K562 (cell line): ENCODE results near the gene CMIP. TPM values are rescaled to one million over a fixed set of nuclear protein-coding genes. Genes with fewer than 3 reads are reported as not detected.

Experiments
- ADNP ChIP-seq: fragments of 200-800 bp; sonication (Bioruptor generic); IDR thresholded peaks from 2 replicates; pipeline ENCODE4 v1.6.1; 2016; ENCODE audit warnings: missing genetic modification characterization, missing compliant biosample characterization
- ARNT ChIP-seq, 2 experiments: fragments of 450-650 bp; IDR thresholded peaks; 2 replicates each; pipeline ENCODE4 v1.6.1; 2016; ENCODE audit warnings: mild to moderate bottlenecking in 1 of 2
- KDM1A ChIP-seq, 2 experiments: fragments of 450-650 bp; IDR thresholded peaks; 2 replicates each; pipeline ENCODE4 v1.6.1; 2016; ENCODE audit warnings: mild to moderate bottlenecking in 2 of 2
- MAZ ChIP-seq, 2 experiments: fragments of 450-650 bp in 1 of 2; sonication (generic) in 1 of 2; formaldehyde crosslinking; IDR thresholded peaks in 1 of 2; conservative IDR thresholded peaks in 1 of 2; 2 replicates each; pipeline versions ENCODE4 v1.4.0 to v1.5.0; 2020; ENCODE audit warnings: mild to moderate bottlenecking in 1 of 2, missing genetic modification reagents in 1 of 2
- NCOA4 ChIP-seq: fragments of 450-650 bp; IDR thresholded peaks from 2 replicates; pipeline ENCODE4 v1.6.1; 2018; ENCODE audit warnings: mild to moderate bottlenecking; ENCODE audit not compliant: partially characterized antibody
- NR4A1 ChIP-seq, 2 experiments: fragments of 250-450 bp in 1 of 2; fragments of 450-650 bp in 1 of 2; sonication (Bioruptor Pico) in 1 of 2; IDR thresholded peaks; 2 replicates each; pipeline versions ENCODE4 v1.4.0 to v1.6.1; 2016 to 2020; ENCODE audit warnings: mild to moderate bottlenecking in 2 of 2, missing compliant biosample characterization in 1 of 2, missing genetic modification characterization in 1 of 2, moderate library complexity in 1 of 2
- RBM17 ChIP-seq: fragments of 200-400 bp; formaldehyde crosslinking; IDR thresholded peaks from 2 replicates; pipeline ENCODE4 v1.6.1; 2017; ENCODE audit warnings: low read depth, mild to moderate bottlenecking, low read length, borderline replicate concordance
- SREBF2 ChIP-seq: sonication (generic); formaldehyde crosslinking; IDR thresholded peaks from 2 replicates; pipeline ENCODE4 v1.4.0; 2020; ENCODE audit warnings: mild to moderate bottlenecking, missing genetic modification reagents
- ZNF121 ChIP-seq: sonication (generic); formaldehyde crosslinking; conservative IDR thresholded peaks from 2 replicates; pipeline ENCODE4 v1.8.0; 2022; ENCODE audit warnings: missing genetic modification reagents
- ZNF175 ChIP-seq: fragments of 200-800 bp; sonication (Bioruptor generic); IDR thresholded peaks from 2 replicates; pipeline ENCODE4 v1.6.1; 2016; ENCODE audit warnings: low read depth, mild to moderate bottlenecking, missing genetic modification characterization, missing compliant biosample characterization
- ZNF239 ChIP-seq: fragments of 250-450 bp; sonication (Bioruptor Pico); IDR thresholded peaks from 2 replicates; pipeline ENCODE4 v1.4.0; 2020; ENCODE audit warnings: mild to moderate bottlenecking
- ZNF316 ChIP-seq: fragments of 450-650 bp; IDR thresholded peaks from 2 replicates; pipeline ENCODE4 v1.6.1; 2016
- ZNF507 ChIP-seq: conservative IDR thresholded peaks from 2 replicates; pipeline ENCODE4 v1.6.1; 2017; ENCODE audit warnings: missing genetic modification characterization, missing compliant biosample characterization
- ZSCAN32 ChIP-seq: fragments of 450-650 bp; formaldehyde crosslinking; IDR thresholded peaks from 2 replicates; pipeline ENCODE4 v1.4.0; 2020; ENCODE audit warnings: mild to moderate bottlenecking, moderate library complexity
- polyA plus RNA-seq, 8 experiments: library from polyadenylated mRNA; depleted of rRNA in 4 of 8; stranded (reverse) in 5 of 8; unstranded in 3 of 8; fragments of >200 nt; fragmentation: Nextera tagmentation in 2 of 8; fragmentation: Illumina TruSeq in 1 of 8; extraction: Ambion mirVana in 2 of 8; extraction: Trizol in 1 of 8; gene quantifications; 2 replicates each; pipeline versions ENCODE4 v1.2.1 to v1.2.3, GENCODE V29; 2011 to 2014; ENCODE audit warnings: inconsistent platforms in 1 of 8, missing spikeins in 1 of 8
- total RNA-seq, 7 experiments: library from RNA; depleted of rRNA in 6 of 7; stranded (reverse); fragments of >200 nt in 6 of 7; fragmentation: Illumina TruSeq in 2 of 7; extraction: Trizol in 2 of 7; gene quantifications; 2 replicates each; pipeline versions ENCODE4 v1.2.1 to v1.2.3, GENCODE V29; 2011 to 2021; ENCODE audit warnings: low replicate concordance in 1 of 7
- TF ChIP-seq, protein P1 (sequence below), 2 experiments: fragments of 450-650 bp; IDR thresholded peaks; 2 replicates each; pipeline ENCODE4 v1.6.1; 2016; ENCODE audit warnings: mild to moderate bottlenecking in 2 of 2, borderline replicate concordance in 1 of 2, low read depth in 1 of 2, moderate library complexity in 1 of 2
- TF ChIP-seq, protein P2 (sequence below), 3 experiments: IDR thresholded peaks in 2 of 3; conservative IDR thresholded peaks in 1 of 3; 2 replicates each; pipeline ENCODE4 v1.5.1; 2011 to 2012; ENCODE audit warnings: low read length in 3 of 3, mild to moderate bottlenecking in 3 of 3, control low read depth in 2 of 3, improper control_type of control experiment in 1 of 3, inconsistent platforms in 1 of 3, low read depth in 1 of 3, mixed read lengths in 1 of 3, moderate library complexity in 1 of 3; ENCODE audit not compliant: insufficient read depth in 2 of 3

Gene CMIP
- total and polyA plus RNA-seq, 9 of the 15 experiments (the other 6 are each of a cell fraction or from before 2014, with no cell fraction given), result 0.94 to 82.5 (median 10.3) TPM

GRCh38 chr16:81651758-81652718, 207.4 kb downstream of the CMIP start (continued):
- TF ChIP-seq, protein P1, sequence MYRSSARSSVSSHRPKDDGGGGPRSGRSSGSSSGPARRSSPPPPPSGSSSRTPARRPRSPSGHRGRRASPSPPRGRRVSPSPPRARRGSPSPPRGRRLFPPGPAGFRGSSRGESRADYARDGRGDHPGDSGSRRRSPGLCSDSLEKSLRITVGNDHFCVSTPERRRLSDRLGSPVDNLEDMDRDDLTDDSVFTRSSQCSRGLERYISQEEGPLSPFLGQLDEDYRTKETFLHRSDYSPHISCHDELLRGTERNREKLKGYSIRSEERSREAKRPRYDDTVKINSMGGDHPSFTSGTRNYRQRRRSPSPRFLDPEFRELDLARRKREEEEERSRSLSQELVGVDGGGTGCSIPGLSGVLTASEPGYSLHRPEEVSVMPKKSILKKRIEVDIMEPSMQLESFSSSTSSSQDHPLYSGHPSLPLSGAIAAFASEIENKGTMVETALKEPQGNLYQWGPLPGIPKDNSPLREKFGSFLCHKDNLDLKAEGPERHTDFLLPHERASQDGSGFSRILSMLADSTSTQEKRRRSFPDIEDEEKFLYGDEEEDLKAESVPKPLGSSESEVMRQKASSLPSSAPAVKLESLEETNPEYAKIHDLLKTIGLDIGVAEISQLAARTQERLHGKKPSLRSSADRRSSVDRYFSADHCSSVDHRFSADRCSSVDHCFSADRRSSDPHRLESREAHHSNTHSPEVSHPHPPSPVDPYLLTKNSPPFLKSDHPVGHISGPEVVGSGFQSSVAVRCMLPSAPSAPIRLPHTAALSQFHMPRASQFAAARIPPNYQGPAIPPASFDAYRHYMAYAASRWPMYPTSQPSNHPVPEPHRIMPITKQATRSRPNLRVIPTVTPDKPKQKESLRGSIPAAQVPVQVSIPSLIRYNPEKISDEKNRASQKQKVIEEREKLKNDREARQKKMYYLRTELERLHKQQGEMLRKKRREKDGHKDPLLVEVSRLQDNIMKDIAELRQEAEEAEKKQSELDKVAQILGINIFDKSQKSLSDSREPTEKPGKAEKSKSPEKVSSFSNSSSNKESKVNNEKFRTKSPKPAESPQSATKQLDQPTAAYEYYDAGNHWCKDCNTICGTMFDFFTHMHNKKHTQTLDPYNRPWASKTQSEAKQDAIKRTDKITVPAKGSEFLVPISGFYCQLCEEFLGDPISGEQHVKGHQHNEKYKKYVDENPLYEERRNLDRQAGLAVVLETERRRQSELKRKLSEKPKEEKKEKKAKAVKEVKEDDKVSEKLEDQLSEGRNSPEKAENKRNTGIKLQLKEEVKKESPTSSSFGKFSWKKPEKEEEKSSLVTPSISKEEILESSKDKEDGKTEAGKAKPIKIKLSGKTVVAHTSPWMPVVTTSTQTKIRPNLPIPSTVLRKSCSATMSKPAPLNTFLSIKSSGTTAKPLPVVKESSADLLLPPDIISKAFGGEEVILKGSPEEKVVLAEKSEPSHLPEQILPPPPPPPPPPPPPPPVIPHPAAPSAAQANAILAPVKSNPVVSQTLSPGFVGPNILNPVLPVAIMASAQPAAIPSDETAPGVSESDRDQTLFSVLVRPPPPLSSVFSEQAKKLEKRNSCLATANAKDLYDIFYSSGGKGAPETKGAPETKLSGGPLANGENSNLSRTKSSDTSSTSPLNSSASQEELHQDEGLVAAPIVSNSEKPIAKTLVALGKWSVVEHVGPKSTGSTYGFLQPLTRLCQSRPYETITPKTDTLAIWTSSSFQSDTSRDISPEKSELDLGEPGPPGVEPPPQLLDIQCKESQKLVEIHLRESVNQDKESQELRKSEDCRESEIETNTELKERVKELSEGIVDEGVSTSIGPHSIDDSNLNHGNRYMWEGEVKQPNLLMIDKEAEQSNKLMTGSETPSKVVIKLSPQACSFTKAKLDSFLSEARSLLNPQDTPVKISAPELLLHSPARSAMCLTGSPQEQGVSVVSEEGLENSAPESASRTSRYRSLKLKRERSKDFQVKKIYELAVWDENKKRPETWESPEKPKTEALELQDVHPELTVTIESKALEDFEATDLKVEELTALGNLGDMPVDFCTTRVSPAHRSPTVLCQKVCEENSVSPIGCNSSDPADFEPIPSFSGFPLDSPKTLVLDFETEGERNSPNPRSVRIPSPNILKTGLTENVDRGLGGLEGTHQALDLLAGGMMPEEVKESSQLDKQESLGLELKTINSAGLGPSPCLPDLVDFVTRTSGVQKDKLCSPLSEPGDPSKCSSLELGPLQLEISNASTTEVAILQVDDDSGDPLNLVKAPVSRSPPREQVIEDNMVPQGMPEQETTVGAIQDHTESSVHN (IDR thresholded peaks at IDR 0.05; ENCODE audit: borderline replicate concordance in 1 of 2, low read depth in 1 of 2), result no peak
- TF ChIP-seq MAZ (CRISPR knock-in tag; conservative IDR thresholded peaks at IDR 0.05 in 1 of 2, IDR thresholded peaks at IDR 0.05 in 1 of 2) (peak; percentile 45 to 57; a peak in 1 of 4 replicates), ZSCAN32 (CRISPR knock-in tag) (no peak), ZNF121 (CRISPR knock-in tag) (no peak), ZNF239 (CRISPR knock-in tag) (no peak), ZNF507 (tag) (no peak), RBM17 (no peak), ZNF316 (peak; percentile 94), ZNF175 (no peak), KDM1A (IDR thresholded peaks at IDR 0.05) (peak; percentile 92), NCOA4 (no peak), ADNP (tag) (peak; percentile 61), ARNT (IDR thresholded peaks at IDR 0.05) (peak; percentile 25 to 74; a peak in 1 of 4 replicates), SREBF2 (CRISPR knock-in tag) (no peak), NR4A1 (CRISPR knock-in tag; IDR thresholded peaks at IDR 0.05) (0 out of 2 replicates have a peak, but pooled peaks have one; percentile 22), NR4A1 (tag; IDR thresholded peaks at IDR 0.05) (peak; percentile 66)
- TF ChIP-seq, protein P2, sequence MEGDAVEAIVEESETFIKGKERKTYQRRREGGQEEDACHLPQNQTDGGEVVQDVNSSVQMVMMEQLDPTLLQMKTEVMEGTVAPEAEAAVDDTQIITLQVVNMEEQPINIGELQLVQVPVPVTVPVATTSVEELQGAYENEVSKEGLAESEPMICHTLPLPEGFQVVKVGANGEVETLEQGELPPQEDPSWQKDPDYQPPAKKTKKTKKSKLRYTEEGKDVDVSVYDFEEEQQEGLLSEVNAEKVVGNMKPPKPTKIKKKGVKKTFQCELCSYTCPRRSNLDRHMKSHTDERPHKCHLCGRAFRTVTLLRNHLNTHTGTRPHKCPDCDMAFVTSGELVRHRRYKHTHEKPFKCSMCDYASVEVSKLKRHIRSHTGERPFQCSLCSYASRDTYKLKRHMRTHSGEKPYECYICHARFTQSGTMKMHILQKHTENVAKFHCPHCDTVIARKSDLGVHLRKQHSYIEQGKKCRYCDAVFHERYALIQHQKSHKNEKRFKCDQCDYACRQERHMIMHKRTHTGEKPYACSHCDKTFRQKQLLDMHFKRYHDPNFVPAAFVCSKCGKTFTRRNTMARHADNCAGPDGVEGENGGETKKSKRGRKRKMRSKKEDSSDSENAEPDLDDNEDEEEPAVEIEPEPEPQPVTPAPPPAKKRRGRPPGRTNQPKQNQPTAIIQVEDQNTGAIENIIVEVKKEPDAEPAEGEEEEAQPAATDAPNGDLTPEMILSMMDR (IDR thresholded peaks at IDR 0.05 in 2 of 3, conservative IDR thresholded peaks at IDR 0.05 in 1 of 3; ENCODE audit: insufficient read depth in 2 of 3, low read depth in 1 of 3, low read length in 3 of 3), result peak in 1 of 3 experiments; percentile 10; a peak in 1 of 6 replicates
